A673 (cell line): ENCODE measurements around the gene CDPF1.

Source experiments
- CTCF ChIP-seq: fragments of 300-800, 200-600 bp; sonication (generic); conservative IDR thresholded peaks from 2 replicates; pipeline ENCODE4 v1.5.1; 2017; ENCODE audit warnings: low read depth, mild to moderate bottlenecking, antibody characterized with exemption, low read length, moderate library complexity, mixed read lengths
- EZH2 ChIP-seq: fragments of 200-600 bp; sonication (generic); IDR thresholded peaks from 2 replicates; pipeline ENCODE4 v1.6.1; 2017; ENCODE audit warnings: borderline replicate concordance, low read depth, mild to moderate bottlenecking, mixed read lengths, antibody characterized with exemption, low read length; ENCODE audit not compliant: poor library complexity, severe bottlenecking

- TF ChIP-seq CTCF = no peak
- no peak for TF ChIP-seq EZH2
Observed at GRCh38 chr22:46287873-46288751, 38.0 kb upstream of the CDPF1 start.
